Activated CD8-positive, alpha-beta memory T cell treated with anti-CD3 and anti-CD28 coated beads, Interleukin-2, amount 50 U/mL, for 48 hours (primary cell): ENCODE data around the gene PUM1.
"Not testable (repeated sequence)": the region's sequence is repeated elsewhere in the genome, so short reads cannot be mapped to it uniquely, and the experiment has no call there.

Experiments
- DNase-seq: peaks from one replicate; pipeline ENCODE4 v3.0.0-alpha.2; 2020

Gene PUM1

DNA sequence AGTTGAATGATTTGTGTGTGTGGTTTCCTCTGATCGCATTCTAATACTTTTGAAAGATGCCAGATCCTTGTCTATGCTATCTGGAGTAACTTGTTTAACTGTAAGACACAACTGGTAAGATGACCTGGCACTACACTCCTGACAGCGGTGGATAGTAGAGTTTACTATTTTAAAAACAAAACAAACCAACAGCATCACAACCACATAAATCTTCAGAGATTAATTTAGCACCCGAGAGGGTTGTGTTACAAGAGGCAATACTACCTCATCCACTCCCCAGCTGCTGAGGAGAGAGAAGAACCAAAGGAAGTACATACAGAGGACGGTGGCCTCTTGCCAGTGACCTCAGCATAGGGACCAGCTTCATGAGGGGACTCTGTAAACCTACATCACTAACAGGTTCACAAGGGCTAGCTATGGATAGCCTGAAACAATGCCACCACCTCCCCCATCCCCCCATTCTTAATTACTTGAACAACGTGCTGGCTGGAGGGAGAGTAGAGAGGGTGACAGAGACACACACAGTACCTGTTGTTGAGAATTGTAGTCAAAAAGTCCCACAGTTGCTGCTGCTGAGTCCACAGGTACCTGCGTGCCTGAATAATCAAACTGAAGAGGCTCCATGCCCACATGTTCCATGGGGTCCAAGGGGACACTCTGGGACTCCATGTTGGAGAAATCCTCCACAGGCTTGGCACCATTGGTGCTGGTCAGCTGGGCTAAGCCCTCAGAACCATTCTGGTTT, 73.5 kb downstream of the PUM1 start:
- DNase-seq: no peak

DNA sequence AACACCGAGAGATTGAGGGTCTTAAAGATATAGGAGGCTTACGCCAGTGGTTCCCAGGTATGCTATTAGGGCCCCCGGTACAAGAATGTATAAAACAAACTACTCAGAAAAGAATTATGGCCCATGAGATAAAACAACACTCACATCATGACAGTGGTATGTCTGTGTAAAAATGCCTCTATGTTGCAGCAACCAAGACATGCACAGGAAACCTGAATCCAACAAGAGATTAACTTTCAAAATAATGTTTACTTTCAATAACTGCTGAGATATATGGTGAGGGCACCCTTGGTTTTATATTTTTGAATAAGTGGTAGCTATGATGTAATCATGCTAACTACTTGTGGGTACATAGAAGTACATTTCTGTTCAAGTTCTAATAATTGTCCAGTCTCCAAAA, 74.9 kb downstream of the PUM1 start:
- DNase-seq: no peak

DNA sequence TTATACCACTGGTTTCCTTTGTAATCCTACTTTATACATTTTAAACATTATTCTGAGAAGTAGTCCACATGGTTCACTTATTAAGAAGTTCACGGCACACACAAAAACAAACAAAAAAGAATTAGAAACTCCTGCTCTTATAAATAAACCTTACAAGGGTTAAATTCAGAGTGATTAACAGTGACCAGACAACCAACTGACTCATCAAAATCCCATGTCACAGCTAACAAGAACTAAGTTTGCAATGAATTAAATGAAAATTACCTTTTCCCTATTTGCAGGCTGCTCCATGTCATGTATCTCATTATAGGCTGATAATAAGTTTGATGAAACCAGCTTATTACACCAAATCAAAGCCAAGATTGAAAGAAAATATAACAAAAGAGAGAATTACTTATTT, 77.5 kb downstream of the PUM1 start:
- DNase-seq: no peak

DNA sequence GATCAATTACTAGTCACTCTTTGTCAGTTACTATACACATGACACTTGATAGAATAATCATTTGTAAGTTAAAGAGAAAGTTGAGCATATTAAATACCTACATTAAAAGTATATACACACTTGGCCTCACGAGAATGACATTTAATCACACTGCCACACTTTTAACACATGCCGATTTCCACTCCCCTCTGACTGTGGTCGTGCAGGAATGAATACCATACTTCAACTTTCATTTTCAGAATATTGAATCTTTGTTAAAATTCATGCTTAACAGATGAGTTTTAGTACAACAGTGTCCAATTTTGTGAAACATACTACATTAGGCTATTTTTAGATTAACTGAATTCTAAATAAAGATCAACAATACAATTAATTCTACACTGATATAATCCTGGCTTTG, 78.8 kb downstream of the PUM1 start:
- DNase-seq: no peak

DNA sequence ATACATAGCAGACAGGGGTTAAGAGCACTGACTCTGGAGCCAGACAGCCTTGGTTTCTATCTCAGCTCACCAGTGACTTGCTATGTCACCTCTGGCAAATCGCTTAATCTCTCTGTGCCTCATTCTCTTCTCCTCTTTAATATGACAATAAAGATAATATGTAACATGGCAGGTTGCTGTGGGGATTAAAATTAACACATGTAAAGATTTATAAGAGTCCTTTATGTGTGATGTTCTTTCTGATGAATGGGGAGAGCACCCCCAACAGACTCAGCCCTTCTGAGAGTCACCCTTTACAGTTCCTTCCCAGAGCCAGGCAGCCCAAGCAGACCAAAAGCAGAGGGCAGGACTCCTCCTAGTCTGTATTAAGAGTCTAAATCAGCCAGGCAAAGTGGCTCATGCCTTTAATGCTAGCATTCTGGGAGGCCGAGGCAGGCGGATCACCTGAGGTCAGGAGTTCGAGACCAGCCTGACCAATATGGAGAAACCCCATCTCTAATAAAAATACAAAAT, 80.5 kb downstream of the PUM1 start:
- DNase-seq: no peak

DNA sequence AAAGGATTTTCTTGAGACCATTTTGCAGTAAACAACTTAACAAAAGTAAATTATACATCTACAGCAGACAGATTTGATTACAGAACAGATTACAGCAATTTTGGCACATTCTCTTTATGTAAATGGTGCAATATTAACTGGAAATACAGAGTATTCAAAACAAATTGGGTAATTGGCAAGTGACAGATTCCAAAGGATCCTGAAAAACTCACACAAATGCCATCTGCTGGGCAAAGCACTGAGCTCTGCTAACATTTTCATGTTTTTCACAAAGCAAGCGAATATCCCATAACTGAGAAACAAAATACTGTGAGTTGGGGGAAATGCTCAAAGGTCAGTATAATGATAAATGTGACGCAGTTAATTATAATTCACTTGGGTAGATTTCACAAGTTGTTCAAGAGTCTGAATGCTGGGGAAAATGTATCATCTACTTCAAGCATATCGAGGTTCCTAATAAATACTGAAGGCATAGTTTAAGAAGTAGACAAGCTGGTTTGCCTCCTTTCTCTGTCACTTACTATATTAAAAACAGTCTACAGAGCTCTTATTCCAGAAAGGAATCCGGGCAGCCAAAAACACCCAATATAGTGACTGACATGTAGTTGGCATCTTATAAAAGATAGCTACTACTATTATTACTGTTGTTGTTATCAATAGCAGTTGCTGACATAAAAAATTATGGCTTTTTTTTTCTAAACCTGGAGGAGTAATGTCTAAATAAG, 81.2 kb downstream of the PUM1 start:
- DNase-seq: no peak

DNA sequence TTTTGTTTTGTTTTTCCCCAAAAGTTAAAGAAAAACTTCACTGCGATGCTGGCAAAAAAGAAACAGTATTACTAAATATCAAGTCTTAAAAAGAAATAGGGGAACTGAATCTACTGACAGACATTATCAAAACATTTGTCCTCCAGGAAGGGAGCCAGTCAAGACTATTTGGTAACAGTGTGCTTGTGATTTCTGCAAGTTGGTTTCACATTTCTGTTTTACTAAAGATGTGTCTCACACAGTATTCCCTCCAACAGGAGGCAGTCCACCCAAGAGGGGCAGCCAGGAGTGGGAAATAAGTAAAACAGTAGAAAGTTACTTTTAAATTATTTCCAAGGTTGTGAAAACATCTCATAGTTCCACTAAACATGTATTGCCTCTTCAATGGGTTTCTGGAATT, 82.6 kb downstream of the PUM1 start:
- no peak for DNase-seq

DNA sequence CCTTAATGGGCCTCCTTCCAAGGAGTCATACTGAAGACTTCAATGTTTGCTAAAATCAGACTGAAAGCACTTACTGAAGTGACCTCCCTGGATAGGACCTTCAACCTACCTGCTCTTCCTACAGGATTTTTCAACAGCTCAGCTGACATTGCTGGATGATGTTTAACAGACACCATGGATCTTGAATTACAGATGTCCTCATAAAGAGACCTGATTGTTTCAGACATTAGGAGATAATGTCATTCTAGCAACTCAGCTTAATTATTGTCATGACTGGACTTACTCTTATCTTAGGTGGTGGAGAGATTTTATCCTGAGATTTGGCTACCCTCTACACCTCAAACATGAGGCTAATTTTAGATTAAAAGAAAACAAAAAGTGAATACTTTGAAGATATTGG, 83.1 kb downstream of the PUM1 start:
- DNase-seq: no peak

DNA sequence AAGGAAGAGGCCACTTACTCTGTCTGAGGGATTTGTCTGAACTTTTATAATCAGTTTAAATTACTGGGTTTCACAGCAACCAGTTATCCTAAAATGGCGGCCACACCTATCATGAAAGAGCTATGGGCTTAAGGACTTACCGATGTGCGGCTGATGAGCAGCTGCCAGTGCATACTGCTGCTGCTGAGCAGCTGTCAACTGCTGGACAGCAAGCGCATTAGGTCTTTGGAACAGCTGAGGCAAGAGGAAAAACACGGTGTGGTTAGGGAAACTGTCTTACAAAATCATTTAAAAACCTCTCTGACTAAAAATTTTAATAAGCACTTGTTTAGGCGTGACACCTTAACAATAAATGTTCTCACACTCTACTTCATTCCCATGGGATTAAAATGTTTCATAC, 84.3 kb downstream of the PUM1 start:
- DNase-seq: no peak

DNA sequence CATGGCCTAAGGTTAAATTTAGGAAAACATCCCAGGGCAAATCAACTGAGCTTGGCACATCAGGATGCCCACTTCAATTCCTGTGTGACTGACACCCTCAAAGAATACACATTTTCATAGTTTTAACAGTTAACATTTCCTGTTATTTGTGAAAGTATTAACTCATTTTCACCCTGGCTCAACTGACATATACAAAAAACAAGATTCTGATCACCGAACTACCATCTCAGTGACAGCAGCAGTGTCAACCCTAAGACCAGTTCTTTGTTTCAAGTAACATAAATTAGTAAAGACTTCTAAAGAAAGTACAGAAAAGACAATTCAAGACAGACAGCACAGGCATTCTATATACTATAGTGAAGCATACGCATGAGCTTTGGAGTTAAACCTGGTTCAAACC, 88.0 kb downstream of the PUM1 start:
- no peak for DNase-seq

DNA sequence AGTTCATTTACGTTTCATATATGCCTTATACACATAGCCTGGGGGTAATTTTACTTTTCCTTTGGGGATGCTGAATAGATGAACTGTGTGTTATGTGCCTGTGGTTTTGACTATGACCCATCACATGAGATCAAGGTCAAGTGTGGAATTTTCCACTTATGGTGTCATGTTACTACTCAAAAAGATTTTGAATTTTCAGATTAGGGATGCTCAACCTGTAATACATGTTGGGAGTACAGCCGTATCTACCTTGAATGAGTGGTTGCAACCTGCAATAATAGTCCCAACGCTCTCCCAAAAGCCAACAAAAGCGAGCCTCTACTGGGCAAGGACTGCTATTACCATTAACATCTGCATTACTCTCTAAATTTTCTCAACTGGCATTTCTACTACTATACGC, 88.4 kb downstream of the PUM1 start:
- no peak for DNase-seq

DNA sequence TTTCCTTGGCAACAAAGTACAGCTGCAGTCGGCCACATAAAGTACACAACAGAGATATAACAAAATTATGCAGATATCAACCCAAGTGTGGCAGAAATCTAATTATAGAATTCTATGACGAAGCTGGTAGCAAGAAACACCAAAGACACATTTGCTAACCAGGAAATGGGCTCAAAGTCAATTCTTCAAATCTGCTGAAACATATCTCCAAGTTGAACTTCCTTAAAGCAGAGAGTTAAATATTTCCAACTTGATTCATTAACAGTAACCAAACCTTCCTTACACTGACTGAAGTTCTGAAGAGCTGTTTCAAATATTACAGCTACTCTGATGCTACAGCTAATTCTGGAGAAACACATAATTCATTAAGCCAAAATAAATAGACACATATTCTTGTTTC, 89.4 kb downstream of the PUM1 start:
- DNase-seq: no peak

DNA sequence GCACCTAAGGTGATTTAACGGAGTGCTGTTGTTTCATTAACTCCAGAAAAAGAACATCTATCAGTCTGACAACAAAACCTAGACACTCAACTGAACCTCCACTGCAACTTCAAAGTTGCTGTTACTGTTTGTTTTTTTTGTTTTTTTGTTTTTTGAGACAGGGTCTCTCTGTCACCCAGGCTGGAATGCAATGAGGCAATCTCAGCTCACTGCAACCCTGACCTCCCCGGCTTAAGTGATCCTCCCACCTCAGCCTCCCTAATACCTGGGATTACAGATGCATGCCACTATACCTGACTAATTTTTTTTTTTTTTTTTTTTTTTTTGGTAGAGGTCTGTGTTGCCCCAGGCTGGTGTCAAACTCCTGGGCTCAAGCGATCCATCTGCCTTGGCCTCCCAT, 90.3 kb downstream of the PUM1 start:
- DNase-seq: no peak

DNA sequence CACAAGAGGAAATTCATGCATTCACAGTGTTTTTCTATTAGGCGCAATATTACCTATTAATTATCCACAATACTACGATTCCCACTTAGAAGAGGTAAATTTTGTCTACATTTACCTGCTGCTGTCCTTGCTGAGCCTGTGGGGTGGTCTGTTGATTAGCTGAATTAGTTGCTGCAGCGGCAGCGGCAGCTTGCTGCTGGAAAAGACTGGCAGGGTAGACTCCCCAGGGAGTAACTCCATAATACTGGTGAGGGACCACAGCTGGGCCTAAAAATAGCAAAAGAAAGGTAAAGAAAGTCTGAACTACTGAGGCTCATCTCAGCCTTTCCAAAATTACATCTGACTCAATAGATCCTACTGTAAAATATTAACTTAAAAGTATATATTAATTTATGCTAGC, 91.0 kb downstream of the PUM1 start:
- no peak for DNase-seq

DNA sequence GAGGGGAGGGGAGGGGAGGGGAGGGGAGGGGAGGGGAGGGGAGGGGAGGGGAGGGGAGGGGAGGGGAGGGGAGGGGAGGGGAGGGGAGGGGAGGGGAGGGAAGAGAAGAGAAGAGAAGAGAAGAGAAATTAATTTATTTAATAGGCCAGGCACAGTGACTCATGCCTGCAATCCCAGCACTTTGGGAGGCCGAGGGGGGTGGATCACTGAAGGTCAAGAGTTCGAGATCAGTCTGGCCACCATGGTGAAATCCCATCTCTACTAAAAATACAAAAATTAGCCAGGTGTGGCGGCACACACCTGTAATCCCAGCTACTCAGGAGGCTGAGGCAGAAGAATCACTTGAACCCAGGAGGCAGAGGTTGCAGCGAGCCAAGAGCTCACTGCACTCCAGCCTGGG, 93.2 kb downstream of the PUM1 start:
- DNase-seq: not testable (repeated sequence)

DNA sequence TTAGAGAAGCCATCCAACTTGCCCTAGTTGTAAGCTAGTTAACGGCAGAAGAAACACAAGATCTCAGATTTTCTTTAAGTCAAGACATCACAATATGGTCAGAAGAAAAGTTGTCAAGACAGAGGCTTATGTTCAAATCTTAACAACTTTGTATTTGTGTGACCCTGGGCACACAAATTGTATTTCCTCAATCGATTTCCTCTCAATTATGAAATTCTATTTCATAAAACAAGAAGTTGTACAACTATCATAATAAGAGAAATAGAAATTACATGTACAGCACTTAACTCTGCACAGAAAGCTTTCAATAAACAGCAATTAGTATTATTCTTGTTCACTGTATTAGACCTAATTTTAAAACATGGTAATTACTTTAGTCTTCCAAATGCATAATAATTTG, 94.0 kb downstream of the PUM1 start:
- no peak for DNase-seq

DNA sequence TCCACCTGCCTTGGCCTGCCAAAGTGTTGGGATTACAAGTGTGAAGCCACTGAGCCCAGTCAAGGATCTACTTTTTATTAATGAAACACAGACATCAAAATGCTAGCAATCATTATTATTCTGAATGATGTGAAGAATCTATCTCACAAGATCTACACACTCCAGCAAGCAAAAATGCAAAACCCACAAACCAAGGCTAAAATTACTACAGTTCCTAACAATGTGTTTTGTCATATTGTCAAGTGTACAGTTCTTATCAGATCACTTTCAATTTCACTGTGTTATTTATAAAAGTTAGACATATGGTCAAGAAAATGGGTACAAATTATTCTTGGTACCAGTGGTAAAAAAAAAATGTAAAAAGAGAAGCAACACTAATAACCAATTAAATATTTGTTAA, 95.6 kb downstream of the PUM1 start:
- no peak for DNase-seq

DNA sequence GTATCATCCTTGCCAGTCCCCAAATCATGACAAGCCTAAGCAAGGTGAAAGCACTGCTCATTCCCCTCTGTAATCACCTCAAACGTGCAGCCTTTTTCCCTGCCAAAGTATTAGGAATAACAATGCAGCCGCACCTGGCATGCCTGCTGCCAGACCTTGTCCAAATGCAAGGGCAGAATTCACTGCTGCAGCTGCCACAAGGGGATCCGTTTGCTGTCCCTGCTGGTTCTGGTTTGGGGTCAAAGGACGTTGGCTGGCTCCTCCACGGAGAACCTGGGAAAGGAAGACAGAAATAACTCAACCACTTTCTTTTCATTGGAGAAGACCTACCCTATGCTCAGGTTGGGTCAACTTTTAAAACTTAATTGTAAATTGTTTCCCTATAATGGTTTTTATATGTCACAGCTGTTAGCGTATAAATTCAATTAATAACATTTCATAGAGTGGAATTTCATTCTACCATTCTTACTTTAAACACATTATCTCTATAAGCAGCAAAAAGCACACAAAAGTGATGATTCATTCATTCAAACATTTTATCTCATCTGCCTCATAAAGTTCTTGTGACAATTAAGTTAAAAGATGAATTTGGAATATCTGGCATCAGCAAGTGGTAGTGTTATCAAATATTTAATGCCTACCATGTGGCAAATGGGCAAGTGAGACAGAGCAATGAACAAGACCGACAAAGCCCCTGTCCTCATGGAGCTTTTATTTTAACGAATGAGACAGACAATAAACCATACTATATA, 97.1 kb downstream of the PUM1 start:
- DNase-seq: no peak

DNA sequence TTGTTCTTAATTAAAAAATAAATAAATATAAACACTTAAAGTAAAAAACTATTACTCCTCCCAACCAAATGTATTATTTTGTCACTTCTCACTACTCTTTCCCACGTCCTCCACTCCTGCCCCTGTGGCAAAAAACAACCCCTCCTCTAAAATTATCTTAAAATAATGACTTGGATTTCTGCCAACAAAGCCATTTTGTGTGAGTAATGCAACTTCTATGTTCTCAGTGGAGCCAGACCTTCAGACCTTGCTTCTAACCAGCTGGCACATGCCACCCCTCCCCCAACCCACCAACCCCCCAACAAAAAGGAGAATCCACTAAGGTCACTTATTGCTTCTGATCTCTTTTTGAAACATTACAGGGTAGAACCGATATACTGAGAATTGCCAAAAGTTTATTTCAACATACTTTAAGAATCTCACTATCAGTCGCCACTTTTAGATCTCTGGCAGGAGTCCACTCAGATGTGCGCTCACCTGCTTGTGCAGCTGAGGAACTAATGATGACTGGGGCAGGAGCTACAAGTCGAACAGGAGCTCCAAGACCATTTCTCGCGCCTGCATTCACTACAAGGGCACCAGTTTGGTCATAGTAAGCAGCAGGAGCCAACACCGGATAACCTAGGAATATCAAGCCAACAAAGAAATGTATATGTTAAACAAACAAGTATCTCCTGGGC, 98.7 kb downstream of the PUM1 start:
- DNase-seq: no peak

DNA sequence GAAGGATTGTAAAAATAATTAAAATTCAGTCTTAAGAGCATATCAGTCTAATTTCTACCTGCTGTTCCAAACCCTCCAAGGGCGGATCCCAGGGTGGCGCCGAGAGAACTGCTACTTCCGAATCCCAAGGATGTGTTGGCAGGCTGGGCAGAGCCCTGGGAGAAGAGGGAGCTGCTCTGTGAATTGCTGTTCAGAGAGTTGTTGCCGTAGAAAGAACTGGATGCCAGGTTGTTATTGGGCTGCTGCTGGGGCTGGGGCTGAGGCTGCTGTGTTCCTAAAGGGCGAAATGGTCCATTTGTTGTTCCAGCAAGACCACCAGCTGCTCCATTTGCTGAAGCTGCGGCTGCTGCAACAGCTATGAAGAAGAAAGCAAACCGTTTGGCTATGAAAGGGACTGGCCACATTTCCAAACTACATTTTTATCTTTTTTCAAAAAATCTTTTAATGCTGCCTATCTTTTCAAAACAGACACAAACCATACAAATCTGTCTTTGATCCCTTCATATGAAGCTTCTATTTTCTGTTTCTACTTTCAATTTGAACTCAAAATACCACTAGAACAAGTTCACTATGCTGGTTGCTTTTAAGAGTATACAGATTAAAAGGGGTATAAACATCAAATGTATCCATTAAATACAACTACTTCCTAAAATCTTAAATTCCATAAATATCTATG, 99.5 kb downstream of the PUM1 start:
- DNase-seq: no peak

DNA sequence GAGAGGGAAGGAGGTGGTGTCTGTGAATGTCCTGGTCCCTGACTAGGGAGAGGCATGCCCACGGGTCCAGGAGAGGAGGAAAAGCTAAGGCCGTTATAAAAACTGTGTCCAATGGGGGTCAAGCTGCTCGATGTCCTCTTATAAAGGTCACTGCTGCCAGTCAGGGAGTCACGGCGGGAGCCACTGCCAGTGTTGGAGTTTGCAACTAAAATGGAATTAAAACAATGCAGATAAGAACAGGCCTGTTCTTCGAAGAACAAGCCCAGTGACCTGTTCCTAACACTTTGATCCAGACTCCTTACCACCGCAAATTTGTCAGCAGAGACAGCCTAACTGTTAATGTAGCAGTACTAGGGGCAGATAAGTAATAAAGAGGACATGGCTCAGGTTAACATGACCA, 100.8 kb downstream of the PUM1 start:
- no peak for DNase-seq

DNA sequence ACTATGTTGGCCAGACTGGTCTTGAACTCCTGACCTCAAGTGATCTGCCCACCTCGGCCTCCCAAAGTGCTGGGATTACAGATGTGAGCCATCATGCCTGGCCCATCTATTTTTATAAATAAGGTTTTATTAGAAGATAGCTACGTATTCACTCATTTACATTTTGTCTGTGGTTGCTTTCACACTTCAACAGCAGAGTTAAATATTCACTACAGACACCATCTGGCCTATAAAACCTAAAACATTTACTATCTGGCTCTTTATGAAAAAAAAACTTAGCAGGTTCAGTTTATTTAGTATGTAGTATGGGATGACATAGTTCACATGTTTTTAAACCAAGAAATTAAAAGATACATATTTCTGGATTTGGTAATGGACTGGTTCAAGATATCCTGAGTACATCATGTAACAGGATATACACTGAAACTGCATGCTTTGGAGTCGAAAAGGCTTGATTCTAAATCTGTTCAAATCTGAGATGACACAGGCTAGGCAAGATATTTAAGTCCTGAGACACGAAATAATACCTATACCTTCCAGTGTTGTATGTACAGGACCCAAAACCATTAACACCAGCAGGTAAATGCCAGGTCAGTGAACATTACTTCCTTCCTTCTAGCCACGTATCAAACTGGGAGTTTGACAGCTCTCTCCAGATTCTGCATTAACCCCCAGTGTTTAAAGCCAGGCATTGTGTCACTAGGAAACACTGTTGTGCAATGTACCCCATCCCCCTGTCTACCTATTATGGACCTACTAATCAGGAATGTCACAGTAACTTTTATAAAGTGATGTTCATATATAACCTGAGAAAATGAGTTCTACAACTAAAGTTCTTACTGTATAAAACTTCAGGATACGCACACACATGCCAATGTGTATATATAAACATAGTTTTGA, 102.7 kb downstream of the PUM1 start:
- DNase-seq: no peak
